Measurements from ENCODE around the gene OST4. TPM values are rescaled to one million over a fixed set of nuclear protein-coding genes. Genes with fewer than 3 reads are reported as not detected.
A peak's percentile ranks its signal among the peaks of the same experiment; 100 is the strongest.

Gene OST4
- total RNA-seq, 4 donors from 2014 or later, result 111 to 217 (median 166) TPM

DNA sequence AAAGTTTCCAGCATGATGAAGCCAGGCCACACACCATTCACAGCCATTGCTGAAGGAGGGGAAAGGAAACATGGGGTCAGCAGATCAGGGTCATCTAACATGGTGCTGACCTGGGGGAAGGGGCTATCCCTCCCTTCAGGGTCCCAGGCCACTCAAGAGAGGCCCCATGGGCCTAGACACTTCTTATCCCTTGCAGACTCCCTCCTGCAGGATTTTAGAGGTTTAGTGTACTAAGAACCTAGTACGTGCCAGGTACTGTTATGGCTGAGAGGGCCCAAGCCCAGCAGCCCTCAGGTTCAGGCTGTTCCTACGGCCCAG lies 23.9 kb upstream of the OST4 start:
- H3K4me1 ChIP-seq, result peaks cover 0 to 12% (median 4%) of the 10 kb centered on the region in 4 donors
- WGBS, 2 donors, result 94 to 96% methylated on average over 2 of the region's 2 CpGs
- TF ChIP-seq POLR2A (IDR thresholded peaks at IDR 0.05) (no peak), EP300 (IDR thresholded peaks at IDR 0.05) (no peak)
- TF ChIP-seq, protein P1, sequence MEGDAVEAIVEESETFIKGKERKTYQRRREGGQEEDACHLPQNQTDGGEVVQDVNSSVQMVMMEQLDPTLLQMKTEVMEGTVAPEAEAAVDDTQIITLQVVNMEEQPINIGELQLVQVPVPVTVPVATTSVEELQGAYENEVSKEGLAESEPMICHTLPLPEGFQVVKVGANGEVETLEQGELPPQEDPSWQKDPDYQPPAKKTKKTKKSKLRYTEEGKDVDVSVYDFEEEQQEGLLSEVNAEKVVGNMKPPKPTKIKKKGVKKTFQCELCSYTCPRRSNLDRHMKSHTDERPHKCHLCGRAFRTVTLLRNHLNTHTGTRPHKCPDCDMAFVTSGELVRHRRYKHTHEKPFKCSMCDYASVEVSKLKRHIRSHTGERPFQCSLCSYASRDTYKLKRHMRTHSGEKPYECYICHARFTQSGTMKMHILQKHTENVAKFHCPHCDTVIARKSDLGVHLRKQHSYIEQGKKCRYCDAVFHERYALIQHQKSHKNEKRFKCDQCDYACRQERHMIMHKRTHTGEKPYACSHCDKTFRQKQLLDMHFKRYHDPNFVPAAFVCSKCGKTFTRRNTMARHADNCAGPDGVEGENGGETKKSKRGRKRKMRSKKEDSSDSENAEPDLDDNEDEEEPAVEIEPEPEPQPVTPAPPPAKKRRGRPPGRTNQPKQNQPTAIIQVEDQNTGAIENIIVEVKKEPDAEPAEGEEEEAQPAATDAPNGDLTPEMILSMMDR (IDR thresholded peaks at IDR 0.05), result no peak
- H3K27ac ChIP-seq, result no peak overlapping the region
- H3K27me3 ChIP-seq, result no peaks in the 10 kb centered on the region
- no peak overlapping the region for H3K4me3 ChIP-seq
- no peaks in the 10 kb centered on the region for H3K9me3 ChIP-seq
- no peak for DNase-seq (ENCODE audit: low spot score in 2 of 2)
- H3K36me3 ChIP-seq, result peaks cover 0 to 17% (median 0%) of the 10 kb centered on the region in 3 donors

DNA sequence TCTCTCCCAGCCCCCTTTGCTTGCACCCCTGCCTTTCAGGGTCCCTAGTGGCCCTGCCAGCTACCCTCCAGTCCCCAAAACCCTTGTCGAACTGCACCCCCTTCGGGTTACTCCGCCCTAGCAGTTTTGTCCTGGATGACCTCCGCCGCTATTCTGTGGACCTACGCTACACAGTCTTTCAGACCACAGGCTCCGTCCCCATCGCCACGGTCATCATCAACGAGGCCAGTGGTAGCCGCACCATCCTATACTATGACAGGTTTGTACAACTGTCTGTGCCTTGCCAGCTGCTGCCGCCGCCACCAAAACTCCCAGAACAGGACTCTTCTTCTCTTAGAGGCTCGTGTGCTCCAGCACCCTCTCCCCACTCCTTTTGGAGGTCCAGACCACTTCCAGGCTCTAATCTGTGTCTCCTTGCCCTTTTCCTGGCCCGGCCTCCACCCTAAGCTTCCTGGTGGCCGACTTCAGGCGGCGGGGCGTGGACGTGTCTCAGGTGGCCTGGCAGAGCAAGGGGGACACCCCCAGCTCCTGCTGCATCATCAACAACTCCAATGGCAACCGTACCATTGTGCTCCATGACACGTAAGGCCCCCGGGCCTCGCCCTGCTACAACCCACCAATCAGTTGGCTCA lies 23.0 kb upstream of the OST4 start:
- Histone ChIP-seq H3K27me3 (no peaks in the 10 kb centered on the region), H3K9me3 (no peaks in the 10 kb centered on the region), H3K4me1 (peaks cover 0 to 12% (median 4%) of the 10 kb centered on the region in 4 donors), H3K36me3 (peaks cover 0 to 8% (median 0%) of the 10 kb centered on the region in 3 donors), H3K4me3 (no peak overlapping the region), H3K27ac (no peak overlapping the region)
- DNase-seq (ENCODE audit: low spot score in 2 of 2), result no peak
- 91 to 92% methylated on average over 24 of the region's 24 CpGs for WGBS, 2 donors
- TF ChIP-seq, protein P1 (IDR thresholded peaks at IDR 0.05), result no peak
- no peak for TF ChIP-seq EP300 (IDR thresholded peaks at IDR 0.05)
- no peak for TF ChIP-seq POLR2A (IDR thresholded peaks at IDR 0.05)

DNA sequence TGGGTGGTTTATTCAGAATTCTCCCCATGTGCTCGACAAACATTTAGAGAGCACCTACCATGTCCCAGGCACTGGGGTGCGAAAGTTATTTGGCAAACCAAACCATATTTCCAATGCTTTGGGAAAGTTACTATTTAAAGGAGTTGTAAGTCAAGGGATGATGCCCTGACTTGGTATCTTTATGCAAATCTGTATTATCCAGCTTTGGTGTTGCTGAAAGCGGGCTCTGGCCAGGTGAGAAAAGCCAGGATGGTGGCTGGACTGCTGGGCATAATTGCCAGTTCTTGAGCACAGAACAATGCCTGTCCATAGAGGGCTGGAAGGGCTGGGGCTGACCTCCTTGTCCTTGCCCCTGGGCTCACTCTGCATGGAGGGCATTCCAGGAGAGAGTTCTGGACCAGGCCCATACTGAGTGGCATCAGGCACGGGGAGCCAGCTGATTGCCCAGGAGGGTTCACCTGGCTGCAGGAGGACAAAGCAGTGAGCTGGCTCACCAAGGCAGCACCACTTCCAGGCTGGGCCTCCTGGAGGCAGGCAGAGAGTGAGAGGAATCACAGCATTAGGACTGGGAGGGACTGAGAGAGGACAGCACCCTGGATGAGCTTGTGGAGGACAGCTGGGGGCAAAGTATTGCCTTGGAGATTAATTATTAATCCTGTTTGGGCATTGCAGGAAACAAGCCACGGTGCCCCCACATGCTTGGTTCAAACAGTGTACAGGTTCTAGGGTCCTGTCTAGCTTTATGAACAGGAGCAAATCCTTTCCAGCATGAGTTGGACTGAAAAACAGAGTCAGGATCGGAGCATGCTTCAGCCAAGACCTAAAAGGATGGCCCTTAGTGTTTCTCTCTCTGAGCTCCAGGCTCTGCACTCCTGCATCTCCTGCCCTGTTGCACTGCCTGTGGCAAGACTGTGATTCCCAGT lies 22.2 kb upstream of the OST4 start:
- peaks cover 0 to 12% (median 4%) of the 10 kb centered on the region in 4 donors for H3K4me1 ChIP-seq
- H3K36me3 ChIP-seq, result peaks cover 0 to 5% (median 0%) of the 10 kb centered on the region in 3 donors
- no peaks in the 10 kb centered on the region for H3K27me3 ChIP-seq
- DNase-seq (ENCODE audit: low spot score in 2 of 2), result no peak
- no peak for TF ChIP-seq EP300 (IDR thresholded peaks at IDR 0.05)
- TF ChIP-seq, protein P1 (IDR thresholded peaks at IDR 0.05), result no peak
- TF ChIP-seq POLR2A (IDR thresholded peaks at IDR 0.05), result no peak
- H3K4me3 ChIP-seq, result no peak overlapping the region
- H3K27ac ChIP-seq, result peak overlapping the region in 1 of 4 donors; percentile 34
- WGBS, 2 donors, result 88 to 90% methylated on average over 5 to 6 of the region's 6 CpGs
- H3K9me3 ChIP-seq, result no peaks in the 10 kb centered on the region

DNA sequence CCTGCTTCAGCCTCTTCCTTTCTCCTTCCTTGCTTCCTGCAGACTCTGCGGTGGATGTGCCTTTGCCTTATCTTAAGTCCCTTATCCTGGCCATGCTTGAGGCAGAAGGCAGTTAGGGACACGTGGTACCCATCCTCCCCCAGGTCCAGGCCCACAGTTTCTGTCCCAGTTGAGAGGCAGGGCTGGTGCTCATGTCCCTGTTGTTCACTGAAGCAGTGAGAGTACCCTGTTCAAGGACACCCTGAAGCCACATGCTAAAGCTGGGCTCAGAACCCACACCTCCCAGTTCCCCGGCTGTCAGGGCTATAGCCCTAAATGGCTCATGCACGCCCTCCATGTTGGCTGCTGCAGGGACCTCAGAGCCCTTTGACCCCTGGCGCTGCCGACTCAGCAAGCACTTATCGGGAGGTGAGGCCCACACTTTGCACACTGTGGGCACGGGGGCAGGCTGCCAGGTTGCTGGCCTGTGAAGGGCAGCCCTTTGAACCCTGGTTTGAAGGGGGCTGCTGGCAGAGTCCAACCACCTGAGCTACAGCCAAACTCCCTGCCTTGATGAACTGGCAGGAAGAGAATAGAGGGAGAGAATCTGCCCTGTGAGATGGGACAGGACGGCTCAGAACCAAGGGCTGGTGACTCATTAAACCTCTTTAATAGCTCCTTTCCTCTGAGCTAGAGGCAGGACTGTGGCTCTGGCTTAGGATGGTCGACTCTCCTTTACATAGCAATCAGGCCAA lies 21.4 kb upstream of the OST4 start:
- TF ChIP-seq EP300 (IDR thresholded peaks at IDR 0.05) (no peak), POLR2A (IDR thresholded peaks at IDR 0.05) (no peak)
- TF ChIP-seq, protein P1 (IDR thresholded peaks at IDR 0.05), result no peak
- WGBS, 2 donors, result 71 to 85% methylated on average over 4 to 9 of the region's 10 CpGs
- no peak overlapping the region for H3K27ac ChIP-seq

More for the DNA sequence above, 21.4 kb upstream of the OST4 start:
- Histone ChIP-seq H3K27me3 (no peaks in the 10 kb centered on the region), H3K9me3 (no peaks in the 10 kb centered on the region), H3K4me3 (no peak overlapping the region), H3K4me1 (peaks cover 0 to 12% (median 4%) of the 10 kb centered on the region in 4 donors), H3K36me3 (peaks cover 0 to 5% (median 0%) of the 10 kb centered on the region in 3 donors)
- DNase-seq (ENCODE audit: low spot score in 2 of 2), result no peak

Data from tibial nerve (tissue), 4 donors.